Mesodermal cell (in vitro differentiated cells): ENCODE data around the gene C2CD3.

Experiments used
- H3K27ac ChIP-seq: 2 replicates; pipeline ENCODE4 v1.7.0; 2013; ENCODE audit warnings: mild to moderate bottlenecking, low read depth, low read length, moderate library complexity; ENCODE audit not compliant: severe bottlenecking
- H3K36me3 ChIP-seq: 2 replicates; pipeline ENCODE4 v1.7.1; 2013; ENCODE audit warnings: mild to moderate bottlenecking, low read length, moderate library complexity; ENCODE audit not compliant: control insufficient read depth, insufficient read depth
- H3K4me1 ChIP-seq: one replicate; pipeline ENCODE4 v1.7.1; 2013; ENCODE audit warnings: mild to moderate bottlenecking, low read length; ENCODE audit not compliant: insufficient read depth, control insufficient read depth, poor library complexity, severe bottlenecking
- H3K4me3 ChIP-seq: 2 replicates; pipeline ENCODE4 v1.7.0; 2013; ENCODE audit warnings: low read length, control low read depth, mild to moderate bottlenecking; ENCODE audit not compliant: insufficient read depth, poor library complexity, severe bottlenecking; ENCODE audit errors: extremely low read depth
- H3K9me3 ChIP-seq: 2 replicates; pipeline ENCODE4 v1.7.1; 2013; ENCODE audit warnings: mild to moderate bottlenecking, low read length, moderate library complexity; ENCODE audit not compliant: control insufficient read depth
- WGBS, 2 experiments: methylation state at CpG; one replicate each; pipeline ENCODE4 v1.1.5; 2013; ENCODE audit warnings: missing lambda C conversion rate in 2 of 2; ENCODE audit not compliant: insufficient coverage in 2 of 2; 5-methylcytosine and 5-hydroxymethylcytosine counted together

C2CD3 gene

GRCh38 chr11:73969991-73970800 lies 200.6 kb downstream of the C2CD3 start:
- H3K4me1 ChIP-seq: no peaks in the 10 kb centered on the region
- H3K9me3 ChIP-seq: no peaks in the 10 kb centered on the region
- peak overlapping the region; percentile 10 for H3K27ac ChIP-seq
- no peak overlapping the region for H3K4me3 ChIP-seq
- H3K36me3 ChIP-seq: peaks cover 9% of the 10 kb centered on the region
- 88 to 89% methylated on average over 6 to 8 of the region's 13 CpGs for WGBS, 2 experiments

GRCh38 chr11:73969091-73969490 lies 201.7 kb downstream of the C2CD3 start:
- H3K27ac ChIP-seq: no peak overlapping the region
- no peaks in the 10 kb centered on the region for H3K36me3 ChIP-seq
- 100% methylated on average over 1 of the region's 2 CpGs for WGBS, 2 experiments
- no peak overlapping the region for H3K4me3 ChIP-seq
- no peaks in the 10 kb centered on the region for H3K4me1 ChIP-seq
- no peaks in the 10 kb centered on the region for H3K9me3 ChIP-seq

GRCh38 chr11:73968356-73968966 lies 202.3 kb downstream of the C2CD3 start:
- Histone ChIP-seq H3K27ac (no peak overlapping the region), H3K9me3 (no peaks in the 10 kb centered on the region), H3K4me1 (no peaks in the 10 kb centered on the region), H3K36me3 (no peaks in the 10 kb centered on the region), H3K4me3 (no peak overlapping the region)
- WGBS, 2 experiments: 76 to 83% methylated on average over 10 of the region's 15 CpGs

DNA sequence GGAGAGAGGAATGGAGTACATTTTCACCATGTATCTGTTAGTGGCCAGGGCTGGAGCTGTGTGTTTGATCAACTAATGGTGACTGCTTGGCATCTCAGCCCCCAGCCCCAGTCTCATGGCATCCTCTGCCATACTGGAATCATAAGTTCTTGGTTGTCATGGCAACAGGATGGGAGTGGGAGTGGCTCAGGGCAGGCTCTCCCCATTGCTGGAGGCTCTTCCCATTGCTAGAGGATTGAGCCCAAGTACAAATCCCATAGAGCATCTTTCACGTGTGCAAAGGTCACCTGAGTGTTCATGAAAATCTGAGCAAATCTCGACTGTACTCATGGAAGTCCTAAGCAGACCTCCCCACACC lies 205.1 kb downstream of the C2CD3 start:
- no peak overlapping the region for H3K4me3 ChIP-seq
- WGBS, 2 experiments: 81 to 82% methylated on average over 2 of the region's 2 CpGs
- H3K9me3 ChIP-seq: no peaks in the 10 kb centered on the region
- H3K27ac ChIP-seq: no peak overlapping the region
- no peaks in the 10 kb centered on the region for H3K4me1 ChIP-seq
- H3K36me3 ChIP-seq: no peaks in the 10 kb centered on the region

- H3K27ac ChIP-seq: no peak overlapping the region
- H3K4me3 ChIP-seq: no peak overlapping the region
- no peaks in the 10 kb centered on the region for H3K4me1 ChIP-seq
- no peaks in the 10 kb centered on the region for H3K9me3 ChIP-seq
- H3K36me3 ChIP-seq: no peaks in the 10 kb centered on the region
- WGBS, 2 experiments: 71 to 82% methylated on average over 6 to 9 of the region's 10 CpGs
Measured at GRCh38 chr11:73965076-73965763, 205.6 kb downstream of the C2CD3 start.

- no peaks in the 10 kb centered on the region for H3K36me3 ChIP-seq
- no peak overlapping the region for H3K27ac ChIP-seq
- no peaks in the 10 kb centered on the region for H3K9me3 ChIP-seq
- H3K4me1 ChIP-seq: no peaks in the 10 kb centered on the region
- no peak overlapping the region for H3K4me3 ChIP-seq
- WGBS, 2 experiments: 88% methylated on average over 6 of the region's 8 CpGs
Measured at GRCh38 chr11:73963861-73964260, 206.9 kb downstream of the C2CD3 start.
